BJ (cell line): ENCODE results near the gene EPB41L3. TPM values are rescaled to one million over a fixed set of nuclear protein-coding genes. Genes with fewer than 3 reads are reported as not detected.

ENCODE experiments used
- CTCF ChIA-PET: fragments of 350-600 bp; formaldehyde crosslinking; extraction: SDS; loops from one replicate; lab custom pipeline; 2021; ENCODE audit warnings: antibody characterized with exemption, inconsistent platforms; lab: Yijun Ruan, JAX
- POLR2A ChIA-PET: fragments of 300-600 bp; sonication (Branson Sonifier 250); formaldehyde crosslinking; extraction: SDS; loops from one replicate; lab custom pipeline; 2021; ENCODE audit warnings: antibody characterized with exemption; lab: Charles Lee
- DNase-seq: peaks from one replicate; pipeline ENCODE4 v3.0.0-alpha.2; 2011; ENCODE audit warnings: low read depth
- H3K27me3 ChIP-seq: 2 replicates; pipeline ENCODE4 v1.6.0; 2011; ENCODE audit warnings: low read length; ENCODE audit not compliant: control insufficient read depth, insufficient read depth
- H3K36me3 ChIP-seq: 2 replicates; pipeline ENCODE4 v1.5.1; 2011; ENCODE audit warnings: low read length; ENCODE audit not compliant: control insufficient read depth, insufficient read depth
- H3K4me3 ChIP-seq: 2 replicates; pipeline ENCODE4 v1.5.1; 2011; ENCODE audit warnings: low read depth, mild to moderate bottlenecking, control low read depth, low read length
- polyA plus RNA-seq: library from polyadenylated mRNA; depleted of rRNA; stranded (reverse); fragments of >200 nt; gene quantifications from 2 replicates; pipeline ENCODE4 v1.2.3, GENCODE V29; 2011
- TF ChIP-seq, protein P1 (sequence below): IDR thresholded peaks from 2 replicates; pipeline ENCODE4 v1.5.1; 2011; ENCODE audit warnings: low read depth, mild to moderate bottlenecking, control low read depth, inconsistent platforms, low read length, moderate library complexity; ENCODE audit not compliant: insufficient read depth

The EPB41L3 gene
- polyA plus RNA-seq, 1 experiment, result 4.6 TPM

DNA sequence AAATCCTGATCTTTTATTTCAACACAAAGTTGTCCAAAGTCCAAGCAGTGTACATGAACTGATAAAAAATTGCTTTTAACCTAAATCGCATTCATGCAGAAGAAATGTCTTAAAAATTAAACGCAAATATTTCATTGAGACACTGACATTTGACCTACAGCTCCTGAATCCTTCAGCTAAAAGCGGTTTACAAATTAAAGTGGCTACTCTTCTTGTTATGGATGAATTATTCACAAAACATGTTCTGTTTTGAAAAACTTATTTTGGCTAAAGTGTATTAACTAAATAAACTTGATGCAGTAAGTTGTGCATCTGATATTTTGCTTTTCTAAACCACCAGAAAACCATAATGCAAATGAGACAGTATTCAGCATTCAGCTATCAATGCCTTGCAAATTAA is 2.2 kb downstream of the EPB41L3 start:
- H3K27me3 ChIP-seq, result no peaks in the 10 kb centered on the region
- ChIA-PET POLR2A (no interaction called here), CTCF (no interaction called here)
- H3K36me3 ChIP-seq, result no peaks in the 10 kb centered on the region
- TF ChIP-seq, protein P1, sequence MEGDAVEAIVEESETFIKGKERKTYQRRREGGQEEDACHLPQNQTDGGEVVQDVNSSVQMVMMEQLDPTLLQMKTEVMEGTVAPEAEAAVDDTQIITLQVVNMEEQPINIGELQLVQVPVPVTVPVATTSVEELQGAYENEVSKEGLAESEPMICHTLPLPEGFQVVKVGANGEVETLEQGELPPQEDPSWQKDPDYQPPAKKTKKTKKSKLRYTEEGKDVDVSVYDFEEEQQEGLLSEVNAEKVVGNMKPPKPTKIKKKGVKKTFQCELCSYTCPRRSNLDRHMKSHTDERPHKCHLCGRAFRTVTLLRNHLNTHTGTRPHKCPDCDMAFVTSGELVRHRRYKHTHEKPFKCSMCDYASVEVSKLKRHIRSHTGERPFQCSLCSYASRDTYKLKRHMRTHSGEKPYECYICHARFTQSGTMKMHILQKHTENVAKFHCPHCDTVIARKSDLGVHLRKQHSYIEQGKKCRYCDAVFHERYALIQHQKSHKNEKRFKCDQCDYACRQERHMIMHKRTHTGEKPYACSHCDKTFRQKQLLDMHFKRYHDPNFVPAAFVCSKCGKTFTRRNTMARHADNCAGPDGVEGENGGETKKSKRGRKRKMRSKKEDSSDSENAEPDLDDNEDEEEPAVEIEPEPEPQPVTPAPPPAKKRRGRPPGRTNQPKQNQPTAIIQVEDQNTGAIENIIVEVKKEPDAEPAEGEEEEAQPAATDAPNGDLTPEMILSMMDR, result no peak
- no peak for DNase-seq
- H3K4me3 ChIP-seq, result no peak overlapping the region

DNA sequence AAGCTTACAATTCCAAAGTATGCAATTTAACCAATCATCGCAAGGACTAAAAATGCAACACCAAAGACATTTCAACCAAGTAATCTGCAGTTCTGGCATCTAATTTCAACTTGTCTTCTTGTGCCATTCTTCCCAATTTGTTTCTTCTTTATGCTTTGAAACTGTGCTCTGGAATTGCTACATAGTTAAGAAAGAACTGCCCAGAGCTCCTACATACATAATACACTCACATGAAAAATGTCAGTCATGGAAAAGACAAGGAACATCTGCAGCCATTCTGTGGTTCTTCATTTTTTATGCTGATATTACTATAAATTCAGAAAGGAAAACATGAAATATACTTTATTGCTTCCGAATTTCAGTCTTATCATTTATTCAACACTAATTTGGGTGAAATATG is 4.4 kb downstream of the EPB41L3 start:
- Histone ChIP-seq H3K27me3 (no peaks in the 10 kb centered on the region), H3K36me3 (no peaks in the 10 kb centered on the region), H3K4me3 (no peak overlapping the region)
- TF ChIP-seq, protein P1, result no peak
- DNase-seq, result no peak
- POLR2A ChIA-PET, result no interaction called here
- CTCF ChIA-PET, result no interaction called here

DNA sequence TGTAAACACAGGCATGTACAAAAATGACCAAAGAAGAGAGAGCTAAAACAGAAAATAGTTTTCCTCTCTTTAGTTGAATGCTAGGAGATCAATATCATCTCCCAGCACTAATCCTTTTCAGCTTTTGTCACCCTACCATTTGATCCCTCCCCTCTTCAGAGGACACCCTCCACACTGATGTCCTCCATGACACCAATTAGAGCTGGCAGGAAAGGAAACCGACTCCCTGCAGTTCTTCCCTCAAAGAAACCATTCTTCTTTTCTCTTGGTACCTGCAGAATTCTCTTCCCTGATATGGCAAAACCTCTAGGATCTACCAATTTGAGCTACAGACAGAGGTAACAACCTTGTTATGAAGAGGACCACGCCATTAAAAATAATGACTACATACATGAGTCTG is 5.3 kb downstream of the EPB41L3 start:
- ChIA-PET CTCF (no interaction called here), POLR2A (no interaction called here)
- TF ChIP-seq, protein P1, result no peak
- H3K36me3 ChIP-seq, result no peaks in the 10 kb centered on the region
- H3K4me3 ChIP-seq, result no peak overlapping the region
- no peaks in the 10 kb centered on the region for H3K27me3 ChIP-seq
- DNase-seq, result no peak

DNA sequence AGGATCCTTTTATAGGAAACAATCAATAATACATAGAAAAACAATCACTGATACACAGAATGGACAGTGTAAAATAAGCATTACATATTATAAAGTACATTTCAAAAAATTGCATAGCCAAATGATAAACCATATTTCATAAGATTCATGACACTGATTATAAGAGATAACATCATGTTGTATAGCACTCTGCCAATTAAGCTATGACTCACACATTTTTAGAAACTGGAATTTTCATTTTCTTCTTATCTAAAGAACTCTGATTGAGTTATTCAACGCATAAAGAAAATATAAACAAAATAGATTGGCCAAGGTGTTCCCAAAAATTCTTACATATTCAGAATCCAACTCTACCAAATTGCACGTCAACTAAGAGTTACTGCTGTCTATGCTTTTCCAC is 5.9 kb downstream of the EPB41L3 start:
- DNase-seq, result no peak
- no peaks in the 10 kb centered on the region for H3K36me3 ChIP-seq
- TF ChIP-seq, protein P1, result no peak
- no peaks in the 10 kb centered on the region for H3K27me3 ChIP-seq
- CTCF ChIA-PET, result no interaction called here
- POLR2A ChIA-PET, result no interaction called here
- no peak overlapping the region for H3K4me3 ChIP-seq

DNA sequence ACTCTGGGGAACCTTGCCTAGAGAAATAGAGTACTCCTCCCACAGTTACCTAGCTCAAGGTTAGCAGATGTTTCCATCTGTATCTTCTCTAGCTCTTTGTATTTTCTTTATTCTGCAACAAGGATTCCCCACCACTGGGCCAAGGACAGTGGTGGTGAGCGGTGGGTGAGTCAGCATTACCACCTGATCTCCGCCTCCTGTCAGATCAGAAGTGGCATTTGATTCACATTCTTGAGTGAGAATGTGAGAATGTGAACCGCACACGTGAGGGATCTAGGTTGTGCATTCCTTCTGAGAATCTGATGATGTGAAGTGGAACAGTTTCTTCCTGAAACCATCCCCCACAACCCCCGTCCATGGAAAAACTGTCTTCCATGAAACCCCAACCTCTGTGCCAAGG is 9.0 kb downstream of the EPB41L3 start:
- no peaks in the 10 kb centered on the region for H3K36me3 ChIP-seq
- POLR2A ChIA-PET, result no interaction called here
- CTCF ChIA-PET, result no interaction called here
- no peak overlapping the region for H3K4me3 ChIP-seq
- TF ChIP-seq, protein P1, result no peak
- H3K27me3 ChIP-seq, result no peaks in the 10 kb centered on the region
- no peak for DNase-seq
